Kasumi-1 (cell line): ENCODE data around the gene STARD6.
"Not testable (repeated sequence)": the region's sequence is repeated elsewhere in the genome, so short reads cannot be mapped to it uniquely, and the experiment has no call there.

Experiments
- DNase-seq, 2 experiments: peaks; one replicate each; lab custom pipeline; 2025; lab: John Stamatoyannopoulos, UW

STARD6 gene

GRCh38 chr18:54338230-54338629 is 19.4 kb downstream of the STARD6 start:
- no peak for DNase-seq

GRCh38 chr18:54335638-54336173 is 22.0 kb downstream of the STARD6 start:
- no peak for DNase-seq

GRCh38 chr18:54330768-54331548 is 26.7 kb downstream of the STARD6 start:
- DNase-seq, result peak; percentile 16 to 19

- DNase-seq, result no peak
Measured at GRCh38 chr18:54329787-54330186, 27.9 kb downstream of the STARD6 start.

- no peak for DNase-seq
Measured at GRCh38 chr18:54327818-54328217, 29.8 kb downstream of the STARD6 start.

- DNase-seq, result no peak
Measured at GRCh38 chr18:54323970-54324369, 33.7 kb downstream of the STARD6 start.

GRCh38 chr18:54323561-54323960 is 34.1 kb downstream of the STARD6 start:
- DNase-seq, result no peak

- peak; percentile 5 to 22 for DNase-seq
Measured at GRCh38 chr18:54316071-54316820, 41.4 kb downstream of the STARD6 start.

GRCh38 chr18:54309564-54309963 is 48.1 kb downstream of the STARD6 start:
- not testable (repeated sequence) for DNase-seq

GRCh38 chr18:54303408-54303807 is 54.2 kb downstream of the STARD6 start:
- no peak for DNase-seq

- DNase-seq, result not testable (repeated sequence)
Measured at GRCh38 chr18:54298991-54299390, 58.7 kb downstream of the STARD6 start.

GRCh38 chr18:54296062-54296461 is 61.6 kb downstream of the STARD6 start:
- DNase-seq, result peak; percentile 26 to 35

- DNase-seq, result no peak
Measured at GRCh38 chr18:54294274-54294673, 63.4 kb downstream of the STARD6 start.

- DNase-seq, result no peak
Measured at GRCh38 chr18:54284981-54285785, 72.5 kb downstream of the STARD6 start.

- DNase-seq, result no peak
Measured at GRCh38 chr18:54284535-54284934, 73.1 kb downstream of the STARD6 start.

- DNase-seq, result no peak
Measured at GRCh38 chr18:54280220-54280569, 77.5 kb downstream of the STARD6 start.

GRCh38 chr18:54279477-54280219 is 78.0 kb downstream of the STARD6 start:
- DNase-seq, result no peak

GRCh38 chr18:54278615-54279014 is 79.0 kb downstream of the STARD6 start:
- DNase-seq, result no peak

- no peak for DNase-seq
Measured at GRCh38 chr18:54277899-54278298, 79.8 kb downstream of the STARD6 start.
